ENCODE results near the gene EVA1B.

The EVA1B gene

GRCh38 chr1:36320767-36321118, 2.7 kb downstream of the EVA1B start:
- Histone ChIP-seq H2AFZ (ENCODE audit: low read depth, low read length) (no peak overlapping the region), H3K4me1 (ENCODE audit: insufficient read depth, low read length) (peaks cover 16% of the 10 kb centered on the region), H3K79me2 (ENCODE audit: insufficient read depth, low read length) (no peaks in the 10 kb centered on the region), H3K27me3 (ENCODE audit: insufficient read depth, low read length, poor library complexity) (no peaks in the 10 kb centered on the region), H3K36me3 (ENCODE audit: insufficient read depth, low read length) (no peaks in the 10 kb centered on the region), H3K27ac (ENCODE audit: low read length) (no peak overlapping the region), H3K4me2 (ENCODE audit: insufficient read depth, low read length) (no peak overlapping the region), H4K20me1 (ENCODE audit: insufficient read depth, low read length) (0 out of 2 replicates have a peak, but pooled peaks cover 2% of the 10 kb centered on the region), H3K9me3 (ENCODE audit: insufficient read depth, low read length, severe bottlenecking) (no peaks in the 10 kb centered on the region), H3K4me3 (ENCODE audit: low read depth in 1 of 2, low read length in 2 of 2) (no peak overlapping the region), H3K9ac (ENCODE audit: low read depth, low read length) (no peak overlapping the region)
- DNase-seq (no peak), ATAC-seq (ENCODE audit: insufficient read depth, low read depth) (no peak)
- no peak for TF ChIP-seq EZH2 (IDR thresholded peaks at IDR 0.05; ENCODE audit: borderline replicate concordance, low read depth, low read length, severe bottlenecking)
- no peak for TF ChIP-seq CTCF (IDR thresholded peaks at IDR 0.05; ENCODE audit: borderline replicate concordance, extremely low read depth, low read length, poor library complexity, severe bottlenecking)

- TF ChIP-seq EZH2 (IDR thresholded peaks at IDR 0.05; ENCODE audit: borderline replicate concordance, low read depth, low read length, severe bottlenecking) (no peak), CTCF (IDR thresholded peaks at IDR 0.05; ENCODE audit: borderline replicate concordance, extremely low read depth, low read length, poor library complexity, severe bottlenecking) (no peak)
- Histone ChIP-seq H3K27me3 (ENCODE audit: insufficient read depth, low read length, poor library complexity) (no peaks in the 10 kb centered on the region), H3K36me3 (ENCODE audit: insufficient read depth, low read length) (no peaks in the 10 kb centered on the region), H4K20me1 (ENCODE audit: insufficient read depth, low read length) (0 out of 2 replicates have a peak, but pooled peaks cover 2% of the 10 kb centered on the region), H3K4me3 (ENCODE audit: low read depth in 1 of 2, low read length in 2 of 2) (no peak overlapping the region), H3K9ac (ENCODE audit: low read depth, low read length) (no peak overlapping the region), H3K27ac (ENCODE audit: low read length) (no peak overlapping the region), H3K4me1 (ENCODE audit: insufficient read depth, low read length) (peaks cover 16% of the 10 kb centered on the region), H2AFZ (ENCODE audit: low read depth, low read length) (no peak overlapping the region), H3K79me2 (ENCODE audit: insufficient read depth, low read length) (no peaks in the 10 kb centered on the region), H3K9me3 (ENCODE audit: insufficient read depth, low read length, severe bottlenecking) (no peaks in the 10 kb centered on the region), H3K4me2 (ENCODE audit: insufficient read depth, low read length) (no peak overlapping the region)
- no peak for DNase-seq
- ATAC-seq (ENCODE audit: insufficient read depth, low read depth), result no peak
Measured at GRCh38 chr1:36320291-36320761, 3.1 kb downstream of the EVA1B start.

GRCh38 chr1:36309397-36309796, 14.0 kb downstream of the EVA1B start:
- Histone ChIP-seq H2AFZ (ENCODE audit: low read depth, low read length) (no peak overlapping the region), H3K9me3 (ENCODE audit: insufficient read depth, low read length, severe bottlenecking) (no peaks in the 10 kb centered on the region), H3K27me3 (ENCODE audit: insufficient read depth, low read length, poor library complexity) (no peaks in the 10 kb centered on the region), H3K36me3 (ENCODE audit: insufficient read depth, low read length) (no peaks in the 10 kb centered on the region; the same call in none of the 2 replicates), H3K9ac (ENCODE audit: low read depth, low read length) (no peak overlapping the region), H3K4me2 (ENCODE audit: insufficient read depth, low read length) (no peak overlapping the region), H3K4me3 (ENCODE audit: low read depth in 1 of 2, low read length in 2 of 2) (no peak overlapping the region), H4K20me1 (ENCODE audit: insufficient read depth, low read length) (0 out of 2 replicates have a peak, but pooled peaks cover 3% of the 10 kb centered on the region), H3K79me2 (ENCODE audit: insufficient read depth, low read length) (no peaks in the 10 kb centered on the region), H3K4me1 (ENCODE audit: insufficient read depth, low read length) (peaks cover 23% of the 10 kb centered on the region), H3K27ac (ENCODE audit: low read length) (no peak overlapping the region)
- no peak for TF ChIP-seq EZH2 (IDR thresholded peaks at IDR 0.05; ENCODE audit: borderline replicate concordance, low read depth, low read length, severe bottlenecking)
- no peak for TF ChIP-seq CTCF (IDR thresholded peaks at IDR 0.05; ENCODE audit: borderline replicate concordance, extremely low read depth, low read length, poor library complexity, severe bottlenecking)
- ATAC-seq (ENCODE audit: insufficient read depth, low read depth), result no peak
- no peak for DNase-seq

Measured in DND-41 (cell line).